ENCODE results near the gene ASS1. TPM values are rescaled to one million over a fixed set of nuclear protein-coding genes. Genes with fewer than 3 reads are reported as not detected.

Gene ASS1
- total RNA-seq, 1 experiment from 2014 or later: 23.7 TPM

DNA sequence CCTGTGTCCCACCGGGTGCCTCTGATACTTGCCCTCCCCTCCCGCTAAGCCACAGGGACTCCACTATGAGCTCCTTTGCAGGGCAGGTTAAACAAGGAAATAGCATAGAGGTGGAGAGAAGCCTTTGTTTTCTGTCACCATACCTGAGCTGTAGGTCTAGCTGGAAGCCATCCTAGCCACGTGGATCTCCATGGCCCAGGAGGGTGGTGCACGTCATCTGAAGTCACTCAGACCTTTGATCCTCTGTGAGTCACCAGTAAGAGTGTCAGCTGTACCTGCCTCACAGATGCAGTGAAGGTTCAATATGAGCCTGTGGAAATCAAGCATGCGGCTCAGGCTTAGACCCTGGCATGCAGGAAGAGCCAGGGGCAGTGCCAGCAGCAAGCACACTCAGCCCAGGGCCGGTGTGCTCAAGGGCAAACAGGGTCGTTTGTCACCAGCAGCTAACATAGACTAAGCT lies 55.1 kb downstream of the ASS1 start:
- DNase-seq (ENCODE audit: low read depth): peak; percentile 48

DNA sequence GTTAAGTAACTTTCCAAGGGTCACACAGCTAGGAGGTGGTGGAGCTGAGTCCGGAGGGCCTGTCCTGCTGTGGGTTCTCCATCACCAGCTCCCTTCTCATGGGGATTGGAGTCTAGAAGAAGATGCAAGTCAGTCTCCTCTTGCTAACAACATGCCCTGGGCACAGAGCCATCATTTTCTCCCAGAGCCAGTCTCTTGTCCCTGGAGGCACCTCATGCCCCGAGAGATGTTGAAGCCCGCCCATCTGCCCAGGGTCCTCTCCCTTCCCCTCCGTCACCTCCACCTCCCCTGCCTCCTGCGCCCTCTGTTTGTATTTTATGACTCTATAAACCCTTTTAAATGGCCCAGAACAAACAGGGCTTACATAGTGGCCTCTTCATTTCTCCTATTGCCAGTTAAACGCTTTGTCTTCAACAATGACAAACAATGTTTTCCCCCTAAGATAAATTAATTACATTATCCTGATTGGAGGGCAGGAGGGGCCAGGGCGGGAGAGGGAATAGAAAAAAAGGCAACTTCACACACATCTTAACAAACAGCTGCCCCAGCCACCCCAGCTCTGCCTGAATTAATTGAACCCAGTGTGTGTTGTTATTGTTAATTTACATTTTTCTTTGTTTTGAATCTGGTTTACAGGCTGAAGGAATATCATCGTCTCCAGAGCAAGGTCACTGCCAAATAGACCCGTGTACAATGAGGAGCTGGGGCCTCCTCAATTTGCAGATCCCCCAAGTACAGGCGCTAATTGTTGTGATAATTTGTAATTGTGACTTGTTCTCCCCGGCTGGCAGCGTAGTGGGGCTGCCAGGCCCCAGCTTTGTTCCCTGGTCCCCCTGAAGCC lies 55.8 kb downstream of the ASS1 start:
- in situ Hi-C loops (cut with HindIII; ENCODE audit: low pct_unique_long_range_greater_than_20kb, low sequenced_read_pairs): no loop called here
- DNase-seq (ENCODE audit: low read depth): no peak

More for the DNA sequence above, 55.1 kb downstream of the ASS1 start:
- in situ Hi-C loops (cut with HindIII; ENCODE audit: low pct_unique_long_range_greater_than_20kb, low sequenced_read_pairs): no loop called here

DNA sequence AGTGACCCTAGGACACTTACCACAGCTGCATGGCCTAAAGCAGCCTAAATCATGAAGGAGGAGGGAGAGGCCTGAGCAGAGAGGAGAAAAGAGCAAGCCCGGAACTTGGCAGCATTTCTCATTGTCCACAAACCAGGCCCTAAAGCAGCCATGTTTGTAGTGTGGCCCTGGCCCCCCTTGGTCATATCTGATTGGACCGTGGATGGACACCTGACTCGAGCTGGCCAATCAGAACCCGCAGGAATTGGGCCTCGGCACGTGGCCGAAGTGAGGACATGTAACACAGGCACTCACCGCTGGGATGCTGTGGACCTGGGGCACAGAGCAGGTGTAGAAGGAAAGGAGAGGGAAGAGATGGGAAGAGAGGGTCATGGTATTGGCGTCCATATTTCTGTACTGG lies 56.9 kb downstream of the ASS1 start:
- DNase-seq (ENCODE audit: low read depth): no peak

DNA sequence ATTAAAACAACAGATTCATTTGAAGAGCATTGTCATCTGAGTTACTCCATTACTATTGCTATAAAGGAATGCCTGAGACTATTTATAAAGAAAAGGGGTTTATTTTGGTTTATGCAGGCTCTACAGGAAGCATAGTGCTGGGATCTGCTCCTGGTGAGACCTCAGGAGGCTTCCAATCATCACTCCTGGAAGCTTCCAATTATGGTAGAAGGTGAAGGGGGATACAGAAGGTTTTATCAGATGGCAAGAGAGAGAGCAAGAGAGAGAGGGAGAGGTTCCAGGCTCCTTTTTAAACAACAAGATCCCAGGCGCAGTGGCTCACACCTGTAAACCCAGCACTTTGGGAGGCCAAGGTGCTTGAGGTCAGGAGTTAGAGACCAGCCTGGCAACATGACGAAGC lies 63.5 kb downstream of the ASS1 start:
- in situ Hi-C loops (cut with HindIII; ENCODE audit: low pct_unique_long_range_greater_than_20kb, low sequenced_read_pairs): no loop called here

More for the DNA sequence above, 56.9 kb downstream of the ASS1 start:
- in situ Hi-C loops (cut with HindIII; ENCODE audit: low pct_unique_long_range_greater_than_20kb, low sequenced_read_pairs): no loop called here

DNA sequence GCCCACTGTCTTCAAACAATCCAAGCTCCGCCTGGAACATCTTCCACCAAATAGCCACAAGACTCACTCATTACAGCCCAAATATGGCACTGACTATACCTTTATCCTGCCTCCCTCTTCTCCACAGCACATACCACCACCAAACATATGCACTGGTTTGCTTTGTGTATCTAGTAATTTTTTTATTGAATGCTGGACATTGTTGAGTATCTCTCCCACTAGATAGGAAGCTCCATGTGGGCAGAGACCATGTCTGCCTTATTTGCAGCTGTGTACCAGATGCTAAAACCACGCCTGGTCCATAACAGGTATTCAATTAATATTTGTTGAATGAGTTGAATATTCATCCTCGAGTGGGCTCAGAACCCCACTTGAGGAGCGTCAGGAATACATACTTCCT lies 67.4 kb downstream of the ASS1 start:
- no peak for DNase-seq (ENCODE audit: low read depth)
- in situ Hi-C loops (cut with HindIII; ENCODE audit: low pct_unique_long_range_greater_than_20kb, low sequenced_read_pairs): no loop called here

More for the DNA sequence above, 63.5 kb downstream of the ASS1 start:
- no peak for DNase-seq (ENCODE audit: low read depth)

DNA sequence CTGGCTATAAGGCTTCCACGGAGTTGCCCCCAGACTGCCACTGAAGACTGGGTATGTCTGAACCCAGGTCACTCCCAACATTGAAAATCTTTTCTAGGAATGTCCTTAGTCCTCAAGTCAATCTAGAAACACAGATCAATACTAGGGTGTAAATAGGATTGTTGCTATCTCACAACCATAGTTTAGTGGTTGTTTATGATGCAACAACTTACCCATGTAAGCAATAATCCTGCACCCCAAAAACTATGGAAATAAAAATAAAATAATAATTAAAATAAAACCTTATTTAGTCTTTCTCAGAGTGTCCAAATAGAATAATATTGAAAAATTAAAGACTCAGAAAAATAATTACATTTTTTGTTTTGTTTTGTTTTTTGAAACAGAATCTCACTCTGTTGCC lies 68.3 kb downstream of the ASS1 start:
- DNase-seq (ENCODE audit: low read depth): no peak
- in situ Hi-C loops (cut with HindIII; ENCODE audit: low pct_unique_long_range_greater_than_20kb, low sequenced_read_pairs): no loop called here

DNA sequence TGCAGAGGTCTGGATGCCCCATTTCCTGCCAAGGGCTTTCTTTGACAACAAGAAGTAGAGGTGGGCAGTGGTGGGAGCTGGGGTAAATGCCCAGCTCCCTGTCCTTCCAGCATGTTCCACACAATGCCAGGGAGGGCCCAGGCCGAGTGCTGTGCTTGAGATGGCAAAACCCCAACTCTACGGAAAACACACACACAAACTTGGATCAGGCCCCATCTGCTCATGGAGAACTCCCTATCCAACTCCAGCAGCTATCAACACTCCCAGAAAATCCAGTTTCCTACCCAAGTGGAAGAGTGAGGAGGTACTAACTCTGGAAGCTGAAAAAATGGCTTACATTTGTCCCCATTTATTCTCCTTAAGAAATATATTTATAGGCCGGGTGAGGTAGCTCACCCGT lies 73.5 kb downstream of the ASS1 start:
- DNase-seq (ENCODE audit: low read depth): no peak
- in situ Hi-C loops (cut with HindIII; ENCODE audit: low pct_unique_long_range_greater_than_20kb, low sequenced_read_pairs): no loop called here

DNA sequence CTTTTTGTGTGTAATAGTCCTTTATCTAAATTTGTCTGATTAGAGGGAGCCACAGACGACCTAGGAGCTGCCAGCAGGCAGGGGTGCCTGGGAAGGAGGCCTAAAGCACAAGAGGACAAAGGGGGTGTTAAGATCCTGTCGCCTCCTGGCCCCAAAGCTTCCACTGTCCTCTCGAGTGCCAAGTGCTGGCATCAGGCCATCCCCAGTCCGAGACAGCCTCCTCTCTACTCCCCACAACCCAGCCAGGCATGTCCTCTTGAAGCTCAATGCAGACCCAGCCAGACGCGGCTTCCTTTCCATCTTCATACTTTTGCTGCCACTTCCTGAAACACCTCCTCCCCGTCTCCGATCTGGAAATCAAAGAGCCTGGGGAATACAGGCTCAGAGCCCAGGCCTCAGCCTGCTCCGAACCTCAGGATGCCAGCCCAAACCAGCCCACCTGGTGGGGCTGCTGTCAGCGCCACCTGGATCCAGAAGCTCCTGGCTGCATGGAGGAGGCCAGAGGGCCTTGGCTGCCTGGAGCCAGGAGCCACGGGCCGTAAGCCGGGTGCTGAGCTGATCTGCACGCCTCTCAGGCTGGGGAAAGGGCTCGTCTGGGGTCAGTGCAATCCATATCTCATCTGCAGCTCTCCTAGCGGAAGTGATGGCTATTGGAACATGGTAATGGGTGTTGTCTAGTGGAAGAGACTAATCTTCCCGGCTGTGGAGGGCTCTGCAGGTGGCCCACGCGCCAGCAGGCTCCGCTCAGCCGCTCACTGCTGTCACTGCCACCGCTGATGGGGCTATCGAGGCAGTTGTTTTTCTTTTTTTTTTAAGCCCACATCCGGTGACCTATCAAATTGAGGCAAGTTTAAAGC lies 74.4 kb downstream of the ASS1 start:
- in situ Hi-C loops (cut with HindIII; ENCODE audit: low pct_unique_long_range_greater_than_20kb, low sequenced_read_pairs): no loop called here

DNA sequence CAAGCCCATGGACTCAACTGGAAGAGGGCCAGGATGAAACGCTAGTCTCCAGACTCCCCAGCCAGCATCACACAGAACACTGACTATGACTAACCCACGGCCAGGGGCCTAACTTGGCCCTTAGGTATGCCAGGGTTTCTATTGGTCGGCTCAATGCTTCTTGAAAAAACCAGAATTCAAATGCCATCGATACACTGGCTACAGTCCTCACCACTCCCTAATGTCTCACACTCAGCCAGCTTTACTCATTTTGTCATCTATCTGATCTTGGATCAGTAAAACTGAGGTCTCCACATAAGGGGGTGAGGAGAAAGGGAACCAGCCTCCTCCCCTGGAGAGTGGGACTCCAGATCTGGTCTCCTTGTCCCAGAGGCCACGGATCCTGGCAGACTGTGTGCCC lies 75.2 kb downstream of the ASS1 start:
- no peak for DNase-seq (ENCODE audit: low read depth)
- in situ Hi-C loops (cut with HindIII; ENCODE audit: low pct_unique_long_range_greater_than_20kb, low sequenced_read_pairs): no loop called here

More for the DNA sequence above, 74.4 kb downstream of the ASS1 start:
- DNase-seq (ENCODE audit: low read depth): no peak

DNA sequence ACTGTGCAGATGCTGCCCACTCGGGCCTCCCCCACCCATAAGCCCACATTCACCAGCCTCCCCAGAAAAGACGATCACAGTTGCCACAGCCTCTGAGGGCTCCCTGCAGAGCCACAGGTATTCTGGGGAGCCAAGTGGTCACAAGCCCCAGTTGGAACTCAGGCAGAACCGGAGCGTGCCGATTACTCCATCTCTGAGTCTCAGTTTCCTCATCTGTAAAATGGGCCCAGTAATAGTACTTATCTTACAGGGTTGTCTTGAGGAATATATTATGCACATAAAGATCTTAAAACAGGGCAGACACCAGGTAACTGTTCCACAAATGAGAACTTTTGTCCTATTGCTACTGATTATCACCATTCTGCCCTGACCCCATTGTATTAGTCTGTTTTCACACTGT lies 77.0 kb downstream of the ASS1 start:
- no peak for DNase-seq (ENCODE audit: low read depth)
- in situ Hi-C loops (cut with HindIII; ENCODE audit: low pct_unique_long_range_greater_than_20kb, low sequenced_read_pairs): no loop called here

DNA sequence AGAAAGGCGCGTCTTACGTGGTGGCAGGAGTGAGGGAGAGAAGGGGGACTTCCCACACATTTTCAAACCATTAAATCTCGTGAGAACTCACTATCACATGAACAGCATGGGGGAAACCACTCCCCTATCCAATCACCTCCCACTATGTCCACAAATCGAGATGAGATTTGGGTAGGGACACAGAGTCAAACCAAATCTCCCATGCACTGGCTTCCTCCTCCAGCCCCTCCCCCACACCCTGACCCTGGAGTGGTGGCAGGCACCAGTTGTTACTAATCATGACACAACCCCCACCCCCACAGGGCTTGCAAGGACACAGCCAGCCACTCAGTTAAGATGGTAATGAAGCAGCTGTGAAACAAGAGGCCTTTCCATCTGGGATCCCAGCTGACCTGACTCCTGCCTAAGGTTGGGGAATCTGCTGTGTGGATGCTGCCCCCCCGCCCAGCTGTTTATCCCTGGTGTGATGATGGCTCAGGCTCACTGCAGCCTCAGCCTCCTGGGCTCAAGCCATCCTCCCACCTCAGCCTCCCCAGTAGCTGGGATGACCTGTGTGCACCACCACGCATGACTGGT lies 77.6 kb downstream of the ASS1 start:
- in situ Hi-C loops (cut with HindIII; ENCODE audit: low pct_unique_long_range_greater_than_20kb, low sequenced_read_pairs): no loop called here
- DNase-seq (ENCODE audit: low read depth): no peak

DNA sequence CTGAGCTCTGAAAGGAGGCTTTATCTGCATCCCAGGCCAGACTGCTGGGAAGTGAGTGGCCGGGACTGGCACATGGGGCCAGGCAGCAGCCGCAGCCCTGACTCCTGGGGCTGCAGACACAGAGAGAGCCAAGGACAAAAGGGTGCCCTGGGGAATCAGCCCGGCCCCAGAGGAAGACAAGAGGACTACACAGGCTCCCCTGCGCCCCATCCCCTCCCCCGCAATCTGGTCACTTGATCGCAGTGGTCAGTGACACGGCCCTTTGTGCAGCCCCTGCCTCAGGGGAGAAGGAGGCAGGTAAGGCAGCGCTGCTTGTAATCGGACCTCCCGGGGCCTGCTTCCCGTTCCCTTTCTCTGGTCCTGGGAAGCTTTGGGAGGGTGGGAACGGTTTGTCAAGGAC lies 79.2 kb downstream of the ASS1 start:
- DNase-seq (ENCODE audit: low read depth): no peak
- in situ Hi-C loops (cut with HindIII; ENCODE audit: low pct_unique_long_range_greater_than_20kb, low sequenced_read_pairs): no loop called here

DNA sequence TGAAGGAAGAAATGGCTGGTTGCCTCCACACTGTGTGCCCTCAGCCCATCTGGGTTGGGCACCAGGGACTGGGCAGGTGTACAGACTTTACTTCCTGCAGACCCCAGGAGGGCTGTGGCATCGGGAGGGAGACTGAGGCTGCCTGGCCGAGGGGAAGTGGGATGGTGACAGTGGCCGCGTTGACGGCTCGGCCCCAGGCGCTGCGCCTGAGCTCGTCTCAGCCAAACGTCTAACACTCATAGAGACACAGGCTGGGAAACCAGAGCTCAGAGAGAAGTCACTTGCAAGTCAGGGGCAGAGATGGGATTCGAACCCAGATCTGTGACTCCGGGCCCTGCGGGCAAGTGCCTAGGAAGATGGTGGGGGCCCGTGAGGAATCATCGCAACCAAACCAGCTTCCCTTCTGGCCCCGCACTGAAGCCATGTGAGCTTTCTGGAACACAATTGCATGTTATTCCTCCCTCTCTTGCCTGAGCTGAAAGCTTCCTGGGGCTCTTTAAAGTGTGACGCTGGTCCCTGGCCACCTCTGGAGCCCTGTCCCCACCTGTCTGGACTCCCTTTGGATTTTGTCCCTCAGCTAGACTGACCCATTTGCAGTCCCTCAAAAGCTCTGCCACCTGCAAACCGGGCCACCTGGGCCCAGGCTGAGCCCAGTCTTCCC lies 81.6 kb downstream of the ASS1 start:
- no peak for DNase-seq (ENCODE audit: low read depth)
- in situ Hi-C loops (cut with HindIII; ENCODE audit: low pct_unique_long_range_greater_than_20kb, low sequenced_read_pairs): no loop called here

DNA sequence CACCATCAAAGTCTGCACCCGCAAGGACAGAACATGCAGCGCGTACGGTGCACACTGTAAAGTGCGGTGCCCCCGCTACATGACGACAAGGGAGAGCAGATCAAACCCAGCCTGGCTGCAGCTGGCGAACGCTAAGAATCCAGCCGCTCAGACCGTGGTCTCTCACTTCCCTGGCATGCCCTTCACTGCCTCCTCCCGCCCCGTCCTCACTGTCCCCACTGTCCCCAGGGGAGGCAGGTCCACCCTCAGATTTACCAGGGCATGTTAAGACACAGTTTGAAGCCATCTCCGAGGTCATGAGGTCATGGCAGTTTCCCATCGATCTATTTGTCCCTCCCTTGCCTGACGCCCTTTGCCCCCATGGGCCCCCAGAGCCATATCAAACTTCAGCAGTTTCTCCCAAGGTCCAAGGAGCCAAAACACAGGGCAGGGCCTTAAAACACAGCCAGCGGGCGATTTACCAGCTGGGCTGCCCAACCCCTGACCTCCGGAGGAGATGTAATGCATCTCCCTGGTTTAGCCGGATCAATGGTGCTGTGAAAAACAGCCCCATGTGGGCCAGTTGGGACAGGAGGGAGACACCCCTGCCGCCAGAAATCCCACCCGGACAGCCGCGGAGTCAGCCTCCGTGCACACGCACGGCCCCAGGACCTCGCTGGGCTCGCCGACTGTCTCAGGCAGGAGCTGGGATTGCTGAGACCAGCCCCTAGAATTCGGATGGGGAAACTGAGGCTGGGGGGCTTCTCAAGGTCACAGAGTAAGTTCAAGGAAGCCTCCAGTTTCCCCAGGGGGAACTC lies 82.3 kb downstream of the ASS1 start:
- in situ Hi-C loops (cut with HindIII; ENCODE audit: low pct_unique_long_range_greater_than_20kb, low sequenced_read_pairs): no loop called here

DNA sequence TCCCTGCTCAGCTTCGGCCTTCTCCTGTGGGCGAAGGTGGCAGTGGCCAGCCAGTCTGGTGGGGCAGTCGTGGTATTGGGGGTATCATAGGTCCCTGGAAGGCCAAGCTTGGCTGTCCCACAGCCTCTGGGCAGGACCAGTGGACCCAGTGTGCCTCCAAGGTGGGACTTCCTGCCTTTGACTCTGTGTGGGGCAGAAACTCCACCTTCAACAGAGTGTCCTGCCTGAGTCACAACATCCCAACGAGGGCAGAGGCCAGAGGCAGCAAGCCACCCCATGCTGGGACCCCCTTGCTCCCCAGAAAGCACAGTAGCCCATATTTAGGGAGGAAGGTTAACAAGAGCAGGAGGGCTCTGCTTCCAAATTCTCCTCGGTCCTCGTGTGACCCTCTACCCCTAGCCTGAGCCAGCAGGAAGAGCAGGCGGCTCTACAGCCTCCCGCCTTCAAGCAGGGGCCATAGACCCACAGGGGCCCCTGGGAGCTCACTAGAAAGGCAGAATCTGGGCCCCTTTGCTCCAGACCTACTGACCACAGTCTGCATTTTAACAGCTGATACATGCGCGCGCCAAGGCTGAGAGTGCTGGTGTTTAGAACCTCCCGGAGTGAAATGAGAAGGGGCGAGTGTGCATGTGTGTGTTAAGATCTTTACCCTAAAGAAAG lies 83.0 kb downstream of the ASS1 start:
- in situ Hi-C loops (cut with HindIII; ENCODE audit: low pct_unique_long_range_greater_than_20kb, low sequenced_read_pairs): no loop called here
- no peak for DNase-seq (ENCODE audit: low read depth)

More for the DNA sequence above, 82.3 kb downstream of the ASS1 start:
- no peak for DNase-seq (ENCODE audit: low read depth)

DNA sequence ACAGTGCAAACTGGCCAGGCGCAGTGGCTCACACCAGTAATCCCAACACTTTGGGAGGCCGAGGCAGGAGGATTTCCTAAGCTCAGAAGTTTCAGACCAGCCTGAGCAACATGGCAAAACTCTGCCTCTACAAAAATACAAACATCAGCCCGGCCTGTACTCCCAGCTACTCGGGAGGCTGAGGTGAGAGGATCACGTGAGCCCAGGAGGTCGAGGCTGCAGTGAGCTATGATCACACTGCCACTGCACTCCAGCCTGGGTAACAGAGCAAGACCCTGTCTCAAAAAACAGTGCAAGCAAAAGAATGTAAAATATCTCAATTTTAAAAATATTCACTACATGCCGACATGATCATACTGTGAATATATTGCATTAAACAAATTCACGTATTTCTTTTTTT lies 83.9 kb downstream of the ASS1 start:
- DNase-seq (ENCODE audit: low read depth): no peak
- in situ Hi-C loops (cut with HindIII; ENCODE audit: low pct_unique_long_range_greater_than_20kb, low sequenced_read_pairs): no loop called here

DNA sequence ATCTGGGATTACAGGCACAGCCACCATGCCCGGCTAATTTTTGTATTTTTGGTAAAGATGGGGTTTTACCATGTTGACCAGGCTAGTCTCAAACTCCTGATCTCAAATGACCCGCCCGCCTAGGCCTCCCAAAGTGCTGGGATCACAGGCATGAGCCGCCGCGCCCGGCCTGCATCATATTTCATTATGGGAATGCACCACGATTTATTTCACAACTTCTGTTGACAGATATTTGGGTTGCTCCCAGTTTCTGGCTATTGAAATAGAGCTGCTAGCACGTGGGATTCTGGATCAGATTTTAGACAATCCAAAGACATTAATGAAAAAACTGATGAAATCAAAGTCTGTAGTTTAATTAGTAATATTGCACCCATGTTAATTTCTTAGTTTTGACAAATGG lies 86.2 kb downstream of the ASS1 start:
- in situ Hi-C loops (cut with HindIII; ENCODE audit: low pct_unique_long_range_greater_than_20kb, low sequenced_read_pairs): no loop called here
- no peak for DNase-seq (ENCODE audit: low read depth)
